ENCODE results near the gene ARTN. TPM values are rescaled to one million over a fixed set of nuclear protein-coding genes. Genes with fewer than 3 reads are reported as not detected.
A peak's percentile ranks its signal among the peaks of the same experiment; 100 is the strongest.

The ARTN gene
- total RNA-seq, 1 experiment from 2014 or later = not detected

- no peak overlapping the region for H3K4me3 Mint-ChIP-seq (ENCODE audit: unreplicated experiment)
- peaks cover under 1% of the 10 kb centered on the region; the same call in 1 of the 2 replicates for H3K4me1 ChIP-seq
- ChIA-PET POLR2A (no interaction called here), CTCF (interaction anchor here (0.7 to 1.3 kb wide), 3 partner anchors 15 to 166 kb away, joined by 3 to 10 read pairs (median 3); no protein-coding TSS in a partner anchor)
- no peaks in the 10 kb centered on the region for H3K27me3 Mint-ChIP-seq (ENCODE audit: insufficient read depth, unreplicated experiment)
- H3K9me3 Mint-ChIP-seq (ENCODE audit: unreplicated experiment) = no peaks in the 10 kb centered on the region
- no peaks in the 10 kb centered on the region for H3K36me3 ChIP-seq (ENCODE audit: control insufficient read depth, insufficient read depth, low read length)
- intact Hi-C loops (cut with micrococcal nuclease; ENCODE audit: unreplicated experiment) = no loop called here
- DNase-seq = no peak
- H3K27me3 ChIP-seq (replicated peaks; ENCODE audit: control insufficient read depth, insufficient read depth, low read length) = no peaks in the 10 kb centered on the region
- no peaks in the 10 kb centered on the region for H3K9me3 ChIP-seq
- no peak overlapping the region for H3K4me3 ChIP-seq (ENCODE audit: low read depth, low read length)
- no peaks in the 10 kb centered on the region for H3K4me1 Mint-ChIP-seq (ENCODE audit: low read depth, unreplicated experiment)
- BruUV-seq (replicated peaks) = no TSS peak
- no peak overlapping the region for H3K27ac Mint-ChIP-seq (ENCODE audit: unreplicated experiment)
- no peaks in the 10 kb centered on the region for H3K36me3 Mint-ChIP-seq (ENCODE audit: insufficient read depth, unreplicated experiment)
- peak; percentile 42 to 52 for TF ChIP-seq CTCF (IDR thresholded peaks at IDR 0.05; ENCODE audit: insufficient read depth in 1 of 2, low read depth in 1 of 2, low read length in 1 of 2, severe bottlenecking in 1 of 2, unreplicated experiment in 1 of 2)
Observed at GRCh38 chr1:43930168-43930948, 3.2 kb upstream of the ARTN start.

- no peaks in the 10 kb centered on the region for H3K36me3 ChIP-seq (ENCODE audit: control insufficient read depth, insufficient read depth, low read length)
- no peak for TF ChIP-seq CTCF (IDR thresholded peaks at IDR 0.05; ENCODE audit: insufficient read depth in 1 of 2, low read depth in 1 of 2, low read length in 1 of 2, severe bottlenecking in 1 of 2, unreplicated experiment in 1 of 2)
- Mint-ChIP-seq H3K27me3 (ENCODE audit: insufficient read depth, unreplicated experiment) (no peaks in the 10 kb centered on the region), H3K9me3 (ENCODE audit: unreplicated experiment) (no peaks in the 10 kb centered on the region), H3K4me1 (ENCODE audit: low read depth, unreplicated experiment) (no peaks in the 10 kb centered on the region), H3K4me3 (ENCODE audit: unreplicated experiment) (no peak overlapping the region), H3K27ac (ENCODE audit: unreplicated experiment) (no peak overlapping the region), H3K36me3 (ENCODE audit: insufficient read depth, unreplicated experiment) (no peaks in the 10 kb centered on the region)
- H3K4me3 ChIP-seq (ENCODE audit: low read depth, low read length) = no peak overlapping the region
- DNase-seq = no peak
- H3K4me1 ChIP-seq = peaks cover 5% of the 10 kb centered on the region
- ChIA-PET POLR2A (no interaction called here), CTCF (interaction anchor here (1.3 kb wide), 2 partner anchors 15 to 167 kb away, joined by 3 to 10 read pairs; no protein-coding TSS in a partner anchor)
- no peaks in the 10 kb centered on the region for H3K27me3 ChIP-seq (replicated peaks; ENCODE audit: control insufficient read depth, insufficient read depth, low read length)
- BruUV-seq (replicated peaks) = no TSS peak
- no peaks in the 10 kb centered on the region for H3K9me3 ChIP-seq
- intact Hi-C loops (cut with micrococcal nuclease; ENCODE audit: unreplicated experiment) = no loop called here
Observed at GRCh38 chr1:43930949-43931275, 2.7 kb upstream of the ARTN start.

- no peaks in the 10 kb centered on the region for H3K9me3 ChIP-seq
- H3K9me3 Mint-ChIP-seq (ENCODE audit: unreplicated experiment) = no peaks in the 10 kb centered on the region
- H3K4me1 ChIP-seq = peaks cover 6% of the 10 kb centered on the region
- no peak overlapping the region for H3K27ac Mint-ChIP-seq (ENCODE audit: unreplicated experiment)
- DNase-seq = no peak
- no peaks in the 10 kb centered on the region for H3K36me3 ChIP-seq (ENCODE audit: control insufficient read depth, insufficient read depth, low read length)
- H3K36me3 Mint-ChIP-seq (ENCODE audit: insufficient read depth, unreplicated experiment) = no peaks in the 10 kb centered on the region
- no peaks in the 10 kb centered on the region for H3K27me3 ChIP-seq (replicated peaks; ENCODE audit: control insufficient read depth, insufficient read depth, low read length)
- POLR2A ChIA-PET = no interaction called here
- CTCF ChIA-PET = interaction anchor here (1.2 kb wide), 1 partner anchor 168 kb away, joined by 8 read pairs; no protein-coding TSS in a partner anchor
- no peak overlapping the region for H3K4me3 ChIP-seq (ENCODE audit: low read depth, low read length)
- no peaks in the 10 kb centered on the region for H3K4me1 Mint-ChIP-seq (ENCODE audit: low read depth, unreplicated experiment)
- H3K4me3 Mint-ChIP-seq (ENCODE audit: unreplicated experiment) = no peak overlapping the region
- TF ChIP-seq CTCF (IDR thresholded peaks at IDR 0.05; ENCODE audit: insufficient read depth in 1 of 2, low read depth in 1 of 2, low read length in 1 of 2, severe bottlenecking in 1 of 2, unreplicated experiment in 1 of 2) = no peak
- no peaks in the 10 kb centered on the region for H3K27me3 Mint-ChIP-seq (ENCODE audit: insufficient read depth, unreplicated experiment)
- intact Hi-C loops (cut with micrococcal nuclease; ENCODE audit: unreplicated experiment) = no loop called here
- BruUV-seq (replicated peaks) = no TSS peak
Observed at GRCh38 chr1:43931711-43932660, 1.6 kb upstream of the ARTN start.
